SK-N-SH treated with all-trans-retinoic acid at 6 μM for 48 hours (cell line): ENCODE data around the gene TEAD1.

Experiments
- ISL1 ChIP-seq: fragments of 250-450 bp; sonication (Bioruptor Pico); IDR thresholded peaks from 2 replicates; pipeline ENCODE4 v2.1.2; 2022; ENCODE audit warnings: mild to moderate bottlenecking, moderate library complexity
- SNAI2 ChIP-seq: fragments of 250-450 bp; sonication (Bioruptor Pico); IDR thresholded peaks from 2 replicates; pipeline ENCODE4 v1.5.0; 2020; ENCODE audit warnings: mild to moderate bottlenecking, moderate library complexity
- TCF4 ChIP-seq: fragments of 250-450 bp; sonication (Bioruptor Pico); IDR thresholded peaks from 2 replicates; pipeline ENCODE4 v1.8.0; 2021; ENCODE audit warnings: mild to moderate bottlenecking, moderate library complexity, borderline replicate concordance
- ZFP30 ChIP-seq: fragments of 450-650 bp; formaldehyde crosslinking; IDR thresholded peaks from 2 replicates; pipeline ENCODE4 v1.5.0; 2022; ENCODE audit warnings: mild to moderate bottlenecking, moderate library complexity
- ZNF8 ChIP-seq: fragments of 450-650 bp; formaldehyde crosslinking; IDR thresholded peaks from 2 replicates; pipeline ENCODE4 v1.5.0; 2020; ENCODE audit warnings: mild to moderate bottlenecking, moderate library complexity

DNA sequence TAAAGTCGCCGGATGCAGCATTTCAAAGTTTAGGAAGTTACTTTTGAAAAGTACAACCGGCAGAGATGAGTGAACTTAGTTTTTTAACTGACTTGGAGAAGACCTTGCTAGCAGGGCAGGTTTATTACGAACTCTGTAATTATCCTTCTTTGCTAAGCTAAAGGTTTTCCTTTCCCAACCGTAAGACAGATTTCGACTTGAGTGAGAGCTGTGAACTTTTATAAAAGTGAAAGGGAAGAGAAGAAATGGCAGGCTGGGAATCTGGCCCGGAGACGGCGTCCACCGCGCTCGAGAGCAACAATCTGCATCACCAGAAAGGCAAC lies 659 bp upstream of the TEAD1 start:
- TF ChIP-seq SNAI2 (no peak), ZNF8 (no peak), ZFP30 (CRISPR knock-in tag) (no peak), TCF4 (CRISPR knock-in tag) (no peak), ISL1 (CRISPR knock-in tag) (no peak)
